GM23248 (cell line): ENCODE data around the gene IMPDH1.

Experiments
- EZH2 ChIP-seq: fragments of 200-600 bp; sonication (generic); IDR thresholded peaks from 2 replicates; pipeline ENCODE4 v1.6.1; 2018; ENCODE audit warnings: antibody characterized with exemption, mild to moderate bottlenecking; ENCODE audit not compliant: insufficient read depth, poor library complexity, severe bottlenecking
- EZH2phosphoT487 ChIP-seq: fragments of 200-600 bp; sonication (generic); IDR thresholded peaks from 2 replicates; pipeline ENCODE4 v1.6.1; 2018; ENCODE audit warnings: antibody characterized with exemption, moderate library complexity, mild to moderate bottlenecking, low read depth; ENCODE audit not compliant: insufficient read depth

- no peak for TF ChIP-seq EZH2
- no peak for TF ChIP-seq EZH2phosphoT487
Measured at GRCh38 chr7:128390871-128391565, 18.8 kb downstream of the IMPDH1 start.
